Measurements from ENCODE around the gene KIF1A.
A peak's percentile ranks its signal among the peaks of the same experiment; 100 is the strongest.
"Not testable (repeated sequence)": the region's sequence is repeated elsewhere in the genome, so short reads cannot be mapped to it uniquely, and the experiment has no call there.

The KIF1A gene

DNA sequence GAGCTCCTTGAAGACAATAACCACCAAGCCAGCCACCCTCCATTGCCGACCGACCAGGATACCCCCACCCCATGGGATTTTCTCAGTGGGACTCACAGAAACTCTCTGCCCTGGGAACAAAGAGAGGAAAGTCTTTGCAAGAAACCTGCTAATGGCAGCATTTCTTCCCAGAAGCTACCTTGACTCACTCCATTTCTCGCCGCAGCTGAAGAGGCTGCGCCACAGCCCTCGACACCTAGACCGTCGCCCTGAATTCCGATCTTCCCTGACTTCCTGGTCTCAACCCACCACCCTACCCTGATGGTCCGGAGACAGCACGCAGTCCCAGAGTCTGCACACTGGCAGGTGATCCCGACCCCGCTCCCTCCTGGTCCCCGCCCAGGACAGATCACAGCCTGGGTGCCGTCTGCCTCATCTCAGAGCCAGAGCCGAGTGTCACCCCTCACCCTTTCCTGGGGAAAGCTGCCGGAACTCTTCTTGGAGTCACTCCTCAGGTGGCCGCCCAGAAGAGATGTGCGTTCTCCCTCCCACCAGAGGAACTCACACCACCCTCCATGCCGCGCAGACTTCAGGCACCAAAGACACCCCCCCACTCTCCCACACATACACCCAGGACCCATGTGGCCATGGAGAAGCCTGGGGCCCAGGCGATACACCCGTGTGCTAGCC, 103.8 kb downstream of the KIF1A start:
- DNase-seq: no peak

DNA sequence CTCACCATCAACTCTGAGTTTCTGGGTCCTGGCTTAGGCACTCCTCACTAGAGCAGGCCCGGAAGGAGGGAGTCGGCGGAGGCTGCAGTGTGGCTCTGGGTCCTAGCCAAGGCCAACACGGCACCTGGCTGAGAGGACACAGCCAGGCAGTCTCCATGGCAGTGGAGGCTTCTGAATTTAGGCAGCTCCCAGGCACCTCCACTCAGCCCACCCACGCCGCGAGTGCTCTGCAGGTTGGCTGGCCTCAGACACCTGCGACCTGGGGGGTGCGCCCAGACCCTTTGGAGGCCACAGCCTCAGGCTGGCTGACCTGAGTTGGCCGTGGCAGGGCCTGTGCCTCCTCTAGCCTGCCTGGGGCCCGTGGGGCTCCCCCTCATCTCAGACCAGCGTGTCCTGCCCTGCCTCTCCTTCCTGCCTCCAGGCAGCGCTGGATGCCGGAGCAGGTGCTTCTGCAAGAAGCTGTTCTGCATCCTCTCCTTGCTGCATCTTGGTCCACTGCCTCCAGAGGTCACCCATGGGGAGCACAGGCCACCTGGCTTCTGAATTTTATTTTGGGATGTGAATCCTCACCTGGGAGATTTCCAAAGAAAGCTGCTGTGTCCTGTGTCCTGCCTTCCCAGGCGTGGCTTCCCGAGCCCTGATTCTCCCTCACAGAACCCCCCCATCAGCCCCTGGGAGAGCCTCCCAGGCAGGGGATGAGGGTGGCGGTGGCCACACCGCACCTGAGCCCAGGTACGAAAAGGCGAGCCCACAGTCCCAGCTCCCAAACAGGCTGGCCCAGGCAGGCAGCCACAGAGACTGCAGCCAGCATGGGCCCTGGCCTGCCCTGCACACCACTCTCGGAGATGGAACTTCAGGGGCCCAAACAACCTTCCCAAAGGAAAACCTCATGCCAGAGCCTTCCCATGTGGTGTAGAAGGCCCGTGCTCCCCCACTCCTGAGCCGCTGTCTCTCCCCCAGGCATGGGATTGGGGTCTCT, 105.0 kb downstream of the KIF1A start:
- no peak for DNase-seq

DNA sequence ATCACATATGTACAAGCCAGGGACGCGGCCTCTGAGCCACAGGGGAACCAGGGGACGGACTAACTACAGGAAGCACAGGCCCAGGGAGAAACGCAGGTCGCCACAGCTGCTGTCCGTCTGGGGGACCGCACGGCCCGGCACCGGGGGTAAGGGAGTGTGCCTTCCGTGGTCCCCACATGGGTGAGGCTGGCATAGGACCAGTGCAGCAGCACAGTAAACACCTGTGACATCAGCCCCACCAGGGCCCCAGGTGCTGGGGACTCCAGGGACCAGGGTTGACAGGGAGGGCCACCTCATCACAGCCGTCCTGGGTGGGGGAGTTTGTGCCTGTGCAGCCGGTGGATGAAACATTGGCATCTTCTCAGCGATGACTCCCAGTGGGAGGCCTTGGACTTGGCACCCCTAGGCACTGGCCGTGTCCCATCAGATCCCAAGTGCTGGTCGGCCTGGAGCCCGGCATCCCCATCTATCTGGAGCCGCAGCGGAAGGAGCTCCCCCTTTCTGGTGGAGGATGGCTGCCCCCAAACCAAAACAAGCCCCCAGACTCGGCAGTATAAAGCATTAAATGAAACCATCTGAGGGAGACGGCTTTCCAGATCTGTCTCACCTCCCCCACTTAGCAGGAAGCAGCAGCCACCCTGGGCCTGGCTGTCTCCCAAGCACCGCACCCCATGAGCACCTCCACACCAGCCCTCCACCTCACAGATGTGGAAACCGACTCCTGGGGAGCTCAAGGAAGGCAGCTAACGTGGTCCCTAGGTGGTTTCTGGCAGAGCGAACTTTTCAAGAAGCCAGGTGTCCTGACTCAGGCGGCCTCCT, 105.9 kb downstream of the KIF1A start:
- DNase-seq: no peak

DNA sequence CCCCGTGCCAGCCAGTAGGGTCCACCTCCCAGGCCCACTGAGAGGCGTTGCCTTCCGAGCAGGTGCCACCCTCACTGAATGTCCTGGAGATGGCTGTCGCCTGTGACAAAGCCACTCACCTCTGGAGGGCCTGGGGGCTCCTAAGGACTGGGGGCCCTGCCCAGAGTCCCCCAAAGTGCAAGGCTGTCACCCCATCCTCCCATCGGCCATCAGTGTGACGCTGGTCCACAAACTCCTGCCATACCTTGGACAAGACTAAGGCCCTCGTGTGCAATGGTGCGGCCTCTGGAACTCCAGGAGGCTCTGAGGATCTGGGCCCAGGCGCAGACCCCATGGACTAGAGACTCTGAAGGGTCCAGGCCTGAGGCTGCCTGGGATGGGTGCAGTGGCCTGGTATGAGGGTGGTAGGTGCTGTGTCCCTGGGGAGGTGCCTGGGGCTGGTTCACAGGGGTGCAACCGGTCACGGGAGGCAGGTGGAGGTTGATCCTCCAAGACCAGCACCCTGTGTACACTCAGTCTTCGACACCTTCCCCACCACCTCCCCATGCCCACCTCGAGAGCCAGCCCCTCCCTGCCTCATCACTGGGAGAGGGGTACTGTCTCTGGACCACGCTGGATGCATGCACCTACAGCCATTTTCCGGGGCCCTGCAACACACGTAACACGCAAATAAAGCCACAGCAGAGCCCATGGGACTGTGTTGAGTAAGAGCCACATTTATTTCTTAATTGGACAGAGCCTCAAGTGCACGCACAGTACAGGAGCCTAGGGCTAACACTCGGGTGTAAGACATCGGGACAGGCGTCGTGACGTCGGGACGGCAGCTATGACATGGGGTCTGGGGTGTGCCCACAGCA, 106.7 kb downstream of the KIF1A start:
- DNase-seq: no peak

DNA sequence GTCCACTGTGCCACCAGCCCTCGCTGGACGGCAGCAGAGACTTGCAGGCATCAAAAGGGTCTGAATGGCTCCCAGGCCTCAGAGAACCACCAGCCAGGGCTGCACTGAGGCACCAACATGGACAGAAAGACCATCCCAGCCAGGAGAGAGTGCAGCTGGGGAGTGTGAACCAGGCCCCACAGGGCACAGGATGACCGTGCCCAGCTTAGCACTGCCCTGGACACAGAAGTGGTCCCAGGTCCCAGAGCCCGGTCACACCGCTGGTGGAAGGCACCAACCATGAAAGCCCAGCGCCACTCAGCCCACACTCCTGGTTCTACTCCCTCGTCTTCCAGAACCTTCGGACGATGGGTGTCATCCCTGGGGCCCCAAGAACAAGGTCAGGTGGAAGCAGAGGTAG, 107.9 kb downstream of the KIF1A start:
- no peak for DNase-seq

DNA sequence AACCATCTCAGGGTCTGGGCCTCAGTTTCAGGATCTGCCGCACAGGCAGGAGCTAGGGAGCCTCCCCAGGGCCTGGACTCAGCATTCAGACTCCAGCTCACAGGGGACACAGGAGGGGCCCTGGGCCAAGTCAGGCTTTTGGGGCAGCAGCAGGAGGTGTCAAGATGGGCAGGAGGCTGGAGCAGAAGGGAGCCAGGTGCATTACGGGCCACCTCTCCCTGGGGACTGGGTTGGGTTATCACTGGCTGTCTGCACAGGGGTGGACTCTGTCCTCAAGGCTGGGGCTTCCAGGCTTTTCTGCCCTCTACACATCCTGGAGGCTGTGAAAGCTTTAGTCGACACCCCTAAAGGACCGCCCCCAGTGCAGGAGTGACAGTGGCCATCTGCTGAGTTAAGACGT, 108.3 kb downstream of the KIF1A start:
- DNase-seq: no peak

DNA sequence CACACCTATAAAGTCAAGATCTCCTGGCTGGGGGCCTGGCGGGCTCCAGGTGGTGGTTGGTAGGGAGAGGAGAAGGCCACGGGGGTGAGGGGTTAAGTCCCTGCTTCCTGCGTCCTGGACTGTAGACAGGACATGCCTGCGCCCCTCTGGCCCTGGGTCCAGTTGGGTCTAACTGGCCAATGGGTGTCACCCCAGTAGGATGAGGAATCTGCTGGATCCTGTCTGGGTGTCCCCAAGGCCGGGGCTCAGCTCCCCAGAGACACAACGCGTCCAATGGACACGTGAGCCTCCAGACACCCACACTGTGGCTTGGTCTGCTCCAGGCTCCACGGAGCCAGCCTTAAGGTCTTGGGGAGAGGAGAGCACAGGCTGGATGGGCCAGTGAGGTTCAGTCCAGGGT, 108.7 kb downstream of the KIF1A start:
- DNase-seq: no peak

DNA sequence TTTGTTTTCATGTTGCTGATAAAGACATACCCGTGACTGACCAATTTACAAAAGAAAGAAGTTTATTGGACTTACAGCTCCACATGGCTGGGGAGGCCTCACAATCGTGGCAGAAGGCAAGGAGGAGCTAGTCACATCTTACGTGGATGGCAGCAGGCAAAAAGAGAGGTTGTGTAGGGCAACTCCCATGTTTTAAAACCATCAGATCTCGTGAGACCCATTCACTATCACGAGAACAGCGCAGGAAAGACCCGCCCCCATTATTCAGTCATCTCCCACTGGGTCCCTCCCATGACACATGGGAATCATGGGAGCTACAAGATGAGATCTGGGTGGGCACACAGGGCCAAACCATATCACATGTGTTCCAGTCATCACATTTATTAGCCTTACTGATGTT, 111.6 kb downstream of the KIF1A start:
- DNase-seq: no peak

DNA sequence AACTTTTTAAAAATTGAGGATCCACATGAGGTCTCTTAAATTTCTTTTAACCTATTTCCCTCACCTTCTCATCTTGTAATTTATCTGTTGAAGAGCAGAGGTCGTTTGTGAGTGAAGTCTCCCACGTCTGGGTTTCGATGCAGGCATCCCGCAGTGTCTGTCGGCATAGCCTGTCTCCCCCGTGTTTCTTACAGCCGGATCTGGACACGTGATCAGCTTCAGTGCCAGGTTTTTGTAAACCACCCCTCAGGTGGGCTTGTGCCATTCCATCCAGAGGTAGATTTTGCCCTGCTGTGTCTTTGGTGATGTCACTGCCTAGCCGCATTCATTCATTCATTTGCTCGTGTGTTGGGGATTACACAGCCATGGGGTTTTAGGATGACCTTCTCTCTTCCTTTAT, 112.2 kb downstream of the KIF1A start:
- DNase-seq: no peak

DNA sequence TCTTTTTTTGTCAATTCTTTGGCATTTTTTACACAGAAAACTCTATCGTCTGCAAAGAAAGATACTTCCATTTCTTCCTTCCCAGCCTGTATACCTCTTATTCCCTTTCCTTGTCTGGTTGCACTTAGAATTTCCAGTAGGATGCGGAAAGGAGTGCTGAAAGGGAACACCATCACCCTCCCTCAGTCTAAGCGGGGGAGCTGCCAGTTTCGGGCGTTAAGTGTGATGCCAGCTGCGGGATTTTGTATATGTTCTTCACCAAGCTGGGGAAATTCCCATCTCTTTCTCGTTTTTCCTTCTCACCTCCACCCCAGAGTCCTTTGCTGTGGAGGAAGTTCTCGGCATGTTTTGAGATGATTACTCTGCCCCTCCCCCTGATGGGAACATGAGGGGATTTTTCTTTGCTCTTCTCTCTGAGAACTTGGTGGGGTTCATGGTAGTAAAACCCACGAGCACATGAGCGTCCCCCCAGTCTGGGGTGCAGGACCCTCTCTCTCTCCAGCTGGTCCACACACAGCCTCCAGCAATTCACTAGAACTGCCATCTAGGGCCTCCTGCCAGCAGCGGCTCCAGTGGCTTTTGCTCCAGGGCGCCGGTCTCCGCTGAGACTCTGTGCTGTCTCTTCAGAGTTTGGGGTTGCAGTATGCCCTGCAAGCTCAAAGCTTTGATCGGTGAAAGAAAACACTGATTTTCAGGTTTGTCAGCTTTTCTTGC, 112.8 kb downstream of the KIF1A start:
- DNase-seq: no peak

DNA sequence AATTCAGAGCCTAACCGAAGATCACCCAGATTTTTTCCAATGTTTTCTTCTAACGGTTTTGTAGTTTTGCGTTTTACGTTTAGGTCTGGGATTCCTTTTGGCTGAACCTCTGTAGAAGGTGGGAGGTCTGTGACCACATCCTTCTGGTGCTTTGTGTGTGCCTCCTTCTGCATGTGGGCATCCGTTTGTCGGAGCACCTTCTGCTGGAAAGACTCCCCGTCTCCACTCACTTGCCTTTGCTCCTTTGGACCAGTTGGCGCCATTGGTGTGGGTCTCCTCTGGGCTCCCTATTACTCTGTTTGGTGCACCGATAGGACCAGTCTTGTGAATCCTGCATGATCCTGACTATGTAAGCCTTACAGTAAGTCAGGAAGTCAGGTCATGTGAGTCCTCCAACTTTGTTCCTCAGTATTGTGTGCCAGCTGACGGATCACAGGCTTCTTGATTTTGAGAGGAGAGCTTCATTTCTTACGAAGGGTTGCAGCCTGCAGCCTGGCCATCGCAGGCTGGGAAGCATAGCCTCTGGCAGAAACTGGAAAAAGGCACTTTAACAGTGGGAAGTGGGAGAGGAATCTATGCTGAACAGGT, 114.7 kb downstream of the KIF1A start:
- no peak for DNase-seq

DNA sequence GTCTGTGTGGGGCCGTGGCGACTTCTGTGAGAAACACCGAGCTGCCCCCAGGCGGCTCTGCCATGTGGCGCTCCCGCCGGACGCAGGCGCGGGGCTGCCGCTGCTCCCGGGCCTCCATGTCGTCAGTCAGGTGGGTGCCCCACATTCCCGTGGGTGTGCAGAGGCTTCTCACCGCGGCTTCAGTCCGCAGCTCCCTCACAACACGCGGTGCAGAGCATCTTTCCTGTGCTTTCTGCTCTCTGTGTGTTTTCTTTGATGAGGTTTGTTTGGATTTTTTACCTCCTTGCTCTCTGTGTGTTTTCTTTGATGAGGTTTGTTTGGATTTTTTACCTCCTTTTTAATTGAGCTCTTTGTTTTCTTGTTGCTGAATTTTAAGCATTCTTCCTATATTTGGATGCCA, 115.4 kb downstream of the KIF1A start:
- DNase-seq: peak; percentile 22 to 31

DNA sequence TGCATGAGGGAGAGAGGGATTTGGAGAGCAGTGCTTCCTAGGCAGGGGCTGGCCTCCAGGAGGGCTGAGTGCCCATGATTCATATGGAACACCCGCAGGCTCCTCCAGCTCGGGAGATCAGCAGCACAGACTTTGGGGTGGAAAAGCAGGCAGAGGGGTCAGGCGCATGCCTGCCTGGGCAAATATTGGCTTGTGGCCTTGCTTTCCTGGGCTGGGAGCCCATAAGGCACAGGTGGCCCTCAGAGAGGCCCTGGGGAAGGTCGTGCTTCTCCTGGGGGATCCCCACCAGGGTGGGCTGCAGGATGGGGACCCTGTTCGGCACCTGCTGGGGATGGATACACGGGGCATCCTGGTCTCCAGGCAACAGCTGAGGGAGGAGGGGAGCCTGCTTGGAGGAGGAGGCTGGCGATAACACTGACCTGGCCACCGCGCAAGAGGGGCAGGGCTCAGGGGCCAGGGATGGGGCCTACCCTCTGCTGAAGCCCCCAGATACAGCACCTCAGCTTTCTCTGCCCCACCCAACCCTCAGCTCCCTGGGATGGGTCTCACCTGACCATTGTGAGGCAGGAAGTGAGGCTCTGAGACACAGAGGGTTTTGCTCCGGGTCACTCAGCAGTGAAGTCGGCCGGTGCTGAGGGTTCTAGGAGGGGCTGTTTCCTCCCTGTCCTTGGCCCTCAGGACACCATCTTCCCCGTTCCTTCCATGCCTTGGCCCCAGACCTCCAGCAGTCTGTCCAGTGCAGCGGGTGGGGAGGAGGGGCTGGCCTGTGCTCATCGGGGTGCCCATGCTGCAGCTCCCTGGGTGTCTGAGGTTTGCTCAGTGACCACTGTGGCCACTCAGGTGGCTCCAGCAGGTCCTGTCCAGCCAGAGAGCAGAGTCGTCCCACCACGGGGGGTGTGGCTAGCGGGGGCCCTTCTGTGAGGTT, 116.3 kb downstream of the KIF1A start:
- DNase-seq: no peak

DNA sequence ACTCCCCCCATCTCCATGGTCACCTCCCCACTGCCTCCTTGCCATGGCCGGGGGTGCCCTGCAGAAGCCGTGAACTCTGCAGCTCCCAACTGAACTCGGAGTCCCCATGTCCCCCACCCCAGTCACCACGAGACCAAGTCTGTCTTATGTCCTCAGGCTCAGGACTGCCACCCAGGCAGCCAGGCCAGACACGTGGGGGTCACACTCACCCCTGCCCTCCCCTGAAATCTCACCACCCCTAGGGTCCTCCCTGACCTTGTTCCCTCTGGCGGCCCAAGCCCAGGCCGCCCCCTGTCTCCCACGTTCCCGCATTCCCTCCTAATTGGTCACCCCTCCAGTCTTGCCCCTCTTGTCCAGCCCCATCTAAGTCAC, 117.4 kb downstream of the KIF1A start:
- DNase-seq: no peak

DNA sequence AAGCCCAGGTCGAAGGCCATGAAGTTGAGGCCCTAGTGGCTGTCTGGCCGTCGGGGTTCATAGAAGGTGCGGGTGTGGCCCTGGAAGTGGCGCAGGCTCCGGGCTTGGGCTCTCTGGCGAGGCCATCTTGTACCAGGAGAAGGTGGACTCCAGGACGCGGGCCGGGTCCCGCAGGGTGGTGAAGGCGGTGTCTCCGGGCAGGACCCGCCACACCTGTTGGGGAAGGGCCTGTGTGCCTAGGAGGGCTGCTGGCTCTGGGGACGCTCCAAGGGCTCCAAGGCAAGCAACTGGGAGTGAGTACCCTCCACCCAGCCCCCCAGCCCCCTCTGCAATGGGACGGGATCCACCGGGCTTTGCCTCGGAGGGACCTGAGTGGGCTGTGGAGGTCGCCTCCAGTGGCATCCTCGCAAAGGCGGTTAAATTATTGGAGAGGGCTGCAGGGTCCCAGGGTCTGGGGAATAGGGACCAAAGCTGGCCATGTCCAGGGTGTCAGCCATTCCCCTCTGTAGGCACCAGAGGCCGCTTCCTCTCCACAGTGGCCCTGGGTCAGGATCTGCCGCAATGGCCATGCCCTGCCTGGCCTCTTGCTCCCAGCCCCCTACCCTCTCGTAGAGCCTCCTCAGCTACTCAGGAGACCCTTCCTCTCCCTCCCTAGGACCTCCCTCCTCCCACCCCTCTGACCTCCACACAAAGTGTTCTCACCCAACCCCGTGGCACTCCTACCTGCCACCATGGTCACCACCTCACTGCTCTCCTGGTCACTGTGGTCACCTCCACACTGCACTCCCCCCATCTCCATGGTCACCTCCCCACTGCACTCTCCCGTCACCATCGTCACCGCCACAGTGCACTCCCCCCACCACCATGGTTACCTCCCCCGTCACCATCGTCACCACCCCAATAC, 118.0 kb downstream of the KIF1A start:
- DNase-seq: no peak

DNA sequence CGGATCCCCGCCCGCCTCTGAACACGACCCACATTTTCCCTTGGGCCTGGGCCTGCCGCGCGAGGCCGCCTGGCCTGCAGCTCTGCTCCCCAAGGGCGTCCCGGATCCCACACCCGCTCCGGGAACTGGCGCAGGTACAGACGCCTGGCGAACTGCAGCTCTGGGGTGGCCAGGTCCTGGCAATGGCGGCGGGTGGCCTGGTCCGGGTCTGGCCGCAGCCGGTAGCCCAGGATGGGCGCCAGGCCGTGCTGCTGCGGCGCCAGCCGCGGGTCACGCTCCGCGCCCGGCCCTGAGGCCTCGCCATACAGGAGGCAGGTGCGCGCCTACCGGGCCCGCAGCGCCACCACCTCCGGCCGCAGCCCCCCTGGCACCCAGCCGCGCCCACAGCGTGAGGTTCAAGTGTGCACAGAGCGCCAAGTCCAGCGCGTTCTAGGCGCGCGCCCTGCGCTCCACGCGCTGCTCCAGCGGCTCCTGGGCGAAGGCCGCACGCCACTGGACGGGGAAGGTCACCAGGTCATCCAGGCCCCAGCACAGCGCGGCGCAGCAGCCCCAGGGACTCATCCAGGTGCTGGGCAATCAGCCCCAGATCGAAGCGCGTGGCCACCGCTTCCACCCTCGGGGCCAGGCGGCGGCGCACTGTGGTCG, 118.8 kb downstream of the KIF1A start:
- DNase-seq: no peak

DNA sequence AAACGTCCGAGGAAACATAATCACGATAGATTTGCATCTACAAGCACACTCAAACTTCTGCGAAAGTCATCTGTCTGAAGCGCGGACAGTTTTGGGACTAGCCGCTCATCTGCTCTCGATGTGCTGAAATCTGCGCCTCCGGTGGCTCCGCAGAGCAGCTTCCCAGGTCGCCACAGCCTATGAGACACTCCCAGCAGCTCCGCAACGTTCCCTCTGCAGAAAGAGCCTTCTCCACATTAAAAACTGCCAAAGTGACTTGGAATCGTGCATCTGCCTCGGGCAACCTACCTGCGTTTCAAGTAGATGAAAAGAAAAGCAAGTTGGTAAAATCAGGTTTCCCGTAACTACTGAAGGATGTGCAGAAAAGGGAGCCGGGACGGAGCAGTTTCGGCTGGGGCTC, 119.4 kb downstream of the KIF1A start:
- DNase-seq: not testable (repeated sequence)

DNA sequence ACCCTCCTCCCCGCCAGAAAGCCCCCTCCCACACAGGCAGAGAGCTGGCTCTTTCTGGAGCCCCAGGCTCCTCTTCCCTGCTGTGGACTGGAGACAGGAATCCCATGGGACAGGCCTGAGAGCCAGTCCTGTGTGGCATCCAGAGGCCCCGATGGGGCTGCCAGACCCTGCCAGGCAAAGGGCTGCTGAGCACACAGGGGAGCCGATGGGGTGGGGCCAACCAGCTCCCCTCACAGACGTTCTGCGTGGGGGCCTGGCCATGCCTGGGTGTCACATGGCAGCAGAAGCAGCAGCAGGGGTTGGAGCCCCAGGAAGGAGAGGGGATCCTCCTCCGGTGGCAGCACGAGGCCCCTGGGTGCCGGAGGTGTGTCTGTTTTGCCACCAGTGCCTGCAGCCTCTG, 120.2 kb downstream of the KIF1A start:
- not testable (repeated sequence) for DNase-seq

All from activated CD4-positive, alpha-beta T cell treated with anti-CD3 and anti-CD28 coated beads, Interleukin-2, amount 50 U/mL, for 4 hours (primary cell).